Measurements from ENCODE around the gene BCL2L1. TPM values are rescaled to one million over a fixed set of nuclear protein-coding genes. Genes with fewer than 3 reads are reported as not detected.
"Not testable (repeated sequence)": the region's sequence is repeated elsewhere in the genome, so short reads cannot be mapped to it uniquely, and the experiment has no call there.

BCL2L1 gene
- total RNA-seq, 1 donor from 2014 or later, result 141 TPM

- intact Hi-C loops (cut with micrococcal nuclease), result loop anchor here (1.0 kb wide), 4 partner anchors 14 to 78 kb away; partner anchors contain the start of gene TPX2
Observed at GRCh38 chr20:31661625-31662371, 60.9 kb downstream of the BCL2L1 start.

GRCh38 chr20:31654534-31654933, 68.1 kb downstream of the BCL2L1 start:
- intact Hi-C loops (cut with micrococcal nuclease), result no loop called here

- intact Hi-C loops (cut with micrococcal nuclease), result no loop called here
Observed at GRCh38 chr20:31653561-31653960, 69.1 kb downstream of the BCL2L1 start.

GRCh38 chr20:31652917-31653396, 69.7 kb downstream of the BCL2L1 start:
- intact Hi-C loops (cut with micrococcal nuclease), result no loop called here

GRCh38 chr20:31648104-31648503, 74.6 kb downstream of the BCL2L1 start:
- intact Hi-C loops (cut with micrococcal nuclease), result not testable (repeated sequence)

GRCh38 chr20:31644701-31645100, 78.0 kb downstream of the BCL2L1 start:
- intact Hi-C loops (cut with micrococcal nuclease), result no loop called here

- intact Hi-C loops (cut with micrococcal nuclease), result no loop called here
Observed at GRCh38 chr20:31643522-31643921, 79.1 kb downstream of the BCL2L1 start.

- intact Hi-C loops (cut with micrococcal nuclease), result no loop called here
Observed at GRCh38 chr20:31642837-31643236, 79.8 kb downstream of the BCL2L1 start.

- intact Hi-C loops (cut with micrococcal nuclease), result no loop called here
Observed at GRCh38 chr20:31641391-31641790, 81.3 kb downstream of the BCL2L1 start.

- intact Hi-C loops (cut with micrococcal nuclease), result no loop called here
Observed at GRCh38 chr20:31640259-31640658, 82.4 kb downstream of the BCL2L1 start.

GRCh38 chr20:31638816-31639215, 83.9 kb downstream of the BCL2L1 start:
- intact Hi-C loops (cut with micrococcal nuclease), result no loop called here

- intact Hi-C loops (cut with micrococcal nuclease), result no loop called here
Observed at GRCh38 chr20:31638317-31638716, 84.4 kb downstream of the BCL2L1 start.

- intact Hi-C loops (cut with micrococcal nuclease), result no loop called here
Observed at GRCh38 chr20:31637660-31638059, 85.0 kb downstream of the BCL2L1 start, which contains the start of gene COX4I2. Gene COX4I2, plus strand, starts transcription at chr20:31637912. Its CDS starts 1,106 bp downstream, at chr20:31639018.

- intact Hi-C loops (cut with micrococcal nuclease), result no loop called here
Observed at GRCh38 chr20:31633339-31633914, 89.2 kb downstream of the BCL2L1 start.

GRCh38 chr20:31632548-31633338, 89.9 kb downstream of the BCL2L1 start:
- intact Hi-C loops (cut with micrococcal nuclease), result no loop called here

- intact Hi-C loops (cut with micrococcal nuclease), result no loop called here
Observed at GRCh38 chr20:31630187-31630790, 92.4 kb downstream of the BCL2L1 start.

- intact Hi-C loops (cut with micrococcal nuclease), result not testable (repeated sequence)
Observed at GRCh38 chr20:31628057-31628456, 94.6 kb downstream of the BCL2L1 start.

- intact Hi-C loops (cut with micrococcal nuclease), result not testable (repeated sequence)
Observed at GRCh38 chr20:31626534-31626933, 96.1 kb downstream of the BCL2L1 start.

GRCh38 chr20:31623123-31623505, 99.6 kb downstream of the BCL2L1 start:
- intact Hi-C loops (cut with micrococcal nuclease), result not testable (repeated sequence)

GRCh38 chr20:31620246-31620645, 102.4 kb downstream of the BCL2L1 start:
- intact Hi-C loops (cut with micrococcal nuclease), result no loop called here

GRCh38 chr20:31617432-31618104, 105.1 kb downstream of the BCL2L1 start:
- intact Hi-C loops (cut with micrococcal nuclease), result no loop called here

All from T-helper 1 cell treated with Interleukin-12 subunit alpha and Interleukin-12 subunit beta and Interleukin-4 antibody, amounts not matched to agents 30 ng/mL and 1 ng/mL, for 36 hours (primary cell).